Measurements from ENCODE around the gene PRTFDC1. TPM values are rescaled to one million over a fixed set of nuclear protein-coding genes. Genes with fewer than 3 reads are reported as not detected.
A peak's percentile ranks its signal among the peaks of the same experiment; 100 is the strongest.
"Not testable (repeated sequence)": the region's sequence is repeated elsewhere in the genome, so short reads cannot be mapped to it uniquely, and the experiment has no call there.

Gene PRTFDC1
- total RNA-seq, 1 donor from 2014 or later: 0.21 TPM

DNA sequence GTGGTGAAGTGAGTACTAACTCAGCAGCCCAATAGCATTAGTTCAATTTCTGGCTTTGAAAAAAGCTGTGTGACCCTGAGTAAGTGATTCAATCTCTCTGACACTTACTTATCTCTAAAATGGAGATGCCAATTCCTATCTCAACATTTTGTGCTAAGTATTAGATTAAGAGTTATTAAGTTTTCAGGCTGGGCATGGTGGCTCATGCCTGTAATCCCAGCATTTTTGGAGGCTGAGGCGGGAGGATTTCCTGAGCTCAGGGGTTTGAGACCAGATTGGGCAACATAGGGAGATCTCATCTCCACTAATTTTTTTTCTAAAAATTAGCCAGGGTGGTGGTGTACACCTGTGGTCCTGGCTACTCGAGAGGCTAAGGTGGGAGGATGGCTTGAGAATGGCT lies 109.5 kb downstream of the PRTFDC1 start:
- H3K9me3 Mint-ChIP-seq: peaks cover 8% of the 10 kb centered on the region
- no peak overlapping the region for H3K27ac Mint-ChIP-seq
- no peaks in the 10 kb centered on the region for H3K36me3 Mint-ChIP-seq (ENCODE audit: low read depth)
- DNase-seq: no peak
- intact Hi-C loops (cut with micrococcal nuclease): no loop called here
- H3K4me1 Mint-ChIP-seq: peaks cover 4% of the 10 kb centered on the region
- H3K27me3 Mint-ChIP-seq: no peaks in the 10 kb centered on the region
- no peak overlapping the region for H3K4me3 Mint-ChIP-seq

DNA sequence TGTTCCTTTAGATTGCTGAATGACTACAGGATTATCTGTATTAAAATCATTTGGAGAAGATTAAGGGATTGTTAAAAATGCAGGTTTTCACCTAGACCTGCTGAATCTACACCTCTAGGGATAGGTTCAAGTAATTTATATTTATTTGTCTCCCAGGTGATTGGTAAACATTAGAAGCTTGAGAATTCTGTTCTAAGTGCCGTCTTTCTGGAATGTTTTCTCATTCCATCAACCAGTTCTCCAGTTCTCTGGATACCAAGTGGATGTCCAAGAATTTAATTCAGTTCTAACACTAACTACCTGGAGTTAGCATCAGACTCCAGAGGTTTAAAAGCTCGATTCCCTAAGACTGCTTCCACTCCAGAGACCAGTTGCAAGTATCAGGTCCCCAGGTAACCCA lies 110.9 kb downstream of the PRTFDC1 start:
- intact Hi-C loops (cut with micrococcal nuclease): no loop called here
- no peaks in the 10 kb centered on the region for H3K36me3 Mint-ChIP-seq (ENCODE audit: low read depth)
- H3K4me3 Mint-ChIP-seq: no peak overlapping the region
- no peak for DNase-seq
- H3K27me3 Mint-ChIP-seq: no peaks in the 10 kb centered on the region
- no peak overlapping the region for H3K27ac Mint-ChIP-seq
- H3K4me1 Mint-ChIP-seq: peaks cover 6% of the 10 kb centered on the region
- H3K9me3 Mint-ChIP-seq: peaks cover 21% of the 10 kb centered on the region

DNA sequence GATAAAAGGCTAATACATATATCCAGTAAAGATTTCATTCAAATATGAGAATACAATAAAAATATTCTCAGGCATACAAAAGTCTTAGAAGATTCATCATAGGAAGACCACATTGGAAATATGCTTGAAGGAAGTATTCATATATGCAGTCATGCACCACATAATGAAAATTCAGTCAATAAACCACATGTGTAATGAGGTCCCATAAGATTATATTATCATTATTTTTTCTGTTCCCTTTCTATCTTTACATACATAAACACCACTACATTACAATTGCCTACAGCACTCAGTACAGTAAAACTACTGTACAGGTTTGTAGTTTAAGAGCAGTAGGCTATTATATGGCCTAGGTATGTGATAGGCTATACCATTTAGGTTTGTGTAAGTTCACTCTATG lies 111.6 kb downstream of the PRTFDC1 start:
- Mint-ChIP-seq H3K27ac (no peak overlapping the region), H3K9me3 (peaks cover 27% of the 10 kb centered on the region), H3K36me3 (ENCODE audit: low read depth) (no peaks in the 10 kb centered on the region), H3K4me1 (peaks cover 9% of the 10 kb centered on the region), H3K27me3 (no peaks in the 10 kb centered on the region), H3K4me3 (no peak overlapping the region)
- DNase-seq: no peak
- intact Hi-C loops (cut with micrococcal nuclease): no loop called here

DNA sequence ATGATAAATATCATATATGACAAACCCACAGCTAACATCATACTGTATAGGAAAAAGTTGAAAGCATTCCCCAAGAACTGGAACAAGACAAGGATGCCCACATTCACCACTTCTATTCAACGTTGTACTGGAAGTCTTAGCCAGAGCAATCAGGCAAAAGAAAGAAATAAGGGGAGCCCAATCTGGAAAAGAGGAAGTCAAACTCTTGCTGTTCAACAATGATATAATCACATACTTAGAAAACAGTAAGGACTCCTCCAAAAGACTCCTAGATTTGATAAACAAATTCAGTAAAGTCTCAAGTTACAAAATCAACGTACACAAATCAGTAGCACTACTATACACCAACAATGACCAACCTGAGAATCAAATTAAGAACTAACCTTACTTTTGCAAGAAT lies 114.6 kb downstream of the PRTFDC1 start:
- H3K4me1 Mint-ChIP-seq; H3K4me3 Mint-ChIP-seq; H3K27ac Mint-ChIP-seq; H3K27me3 Mint-ChIP-seq; H3K36me3 Mint-ChIP-seq (ENCODE audit: low read depth); DNase-seq; intact Hi-C loops (cut with micrococcal nuclease): not testable (repeated sequence)
- H3K9me3 Mint-ChIP-seq: peaks cover 21% of the 10 kb centered on the region

DNA sequence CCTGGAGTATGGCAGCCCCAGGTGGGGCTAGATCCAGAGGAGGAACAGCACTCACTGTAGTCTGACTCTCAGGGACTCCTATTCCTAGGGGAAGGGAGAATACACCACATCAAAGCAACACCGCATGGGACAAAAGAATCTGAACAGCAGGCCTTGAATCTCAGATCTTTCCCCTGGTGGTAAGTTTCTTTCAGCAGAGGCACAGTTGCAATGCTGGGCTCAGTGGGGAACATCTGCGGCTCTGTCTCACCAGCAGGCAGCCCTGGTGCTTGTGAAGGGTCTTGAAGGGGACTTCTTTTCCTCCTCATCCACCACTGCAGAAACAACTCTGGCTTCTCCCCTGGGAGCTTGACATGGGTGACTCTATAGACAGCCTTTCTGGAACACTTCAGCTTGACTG lies 117.5 kb downstream of the PRTFDC1 start:
- Mint-ChIP-seq H3K27ac (no peak overlapping the region), H3K9me3 (peaks cover 27% of the 10 kb centered on the region), H3K36me3 (ENCODE audit: low read depth) (no peaks in the 10 kb centered on the region), H3K4me3 (no peak overlapping the region), H3K4me1 (peaks cover 5% of the 10 kb centered on the region), H3K27me3 (peaks cover 2% of the 10 kb centered on the region)
- no peak for DNase-seq
- intact Hi-C loops (cut with micrococcal nuclease): no loop called here

DNA sequence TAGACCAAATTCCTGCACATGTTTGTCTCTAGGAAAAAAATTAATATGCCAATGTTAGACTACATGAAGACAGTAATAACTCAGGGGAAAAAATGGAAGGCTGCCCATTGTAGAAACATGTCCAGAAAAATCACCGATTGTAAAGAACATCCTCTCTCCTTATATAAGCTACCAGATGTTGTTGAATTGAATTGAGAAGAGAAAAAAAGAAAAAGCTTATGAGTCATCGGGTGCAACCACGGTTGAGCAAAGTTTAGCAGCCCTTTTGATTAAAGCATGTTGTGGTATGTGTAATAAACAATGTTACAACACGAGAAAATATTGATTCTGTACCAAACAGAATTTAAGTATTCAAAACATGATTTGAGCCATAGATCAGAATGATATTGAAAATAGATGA lies 126.4 kb downstream of the PRTFDC1 start:
- intact Hi-C loops (cut with micrococcal nuclease): loop anchor here (1.0 kb wide), 1 partner anchor 71 kb away; no protein-coding TSS in a partner anchor
- no peak for DNase-seq
- Mint-ChIP-seq H3K4me3 (peak overlapping the region; percentile 60), H3K9me3 (no peaks in the 10 kb centered on the region), H3K27me3 (no peaks in the 10 kb centered on the region), H3K36me3 (ENCODE audit: low read depth) (no peaks in the 10 kb centered on the region), H3K4me1 (peaks cover 31% of the 10 kb centered on the region), H3K27ac (no peak overlapping the region)

DNA sequence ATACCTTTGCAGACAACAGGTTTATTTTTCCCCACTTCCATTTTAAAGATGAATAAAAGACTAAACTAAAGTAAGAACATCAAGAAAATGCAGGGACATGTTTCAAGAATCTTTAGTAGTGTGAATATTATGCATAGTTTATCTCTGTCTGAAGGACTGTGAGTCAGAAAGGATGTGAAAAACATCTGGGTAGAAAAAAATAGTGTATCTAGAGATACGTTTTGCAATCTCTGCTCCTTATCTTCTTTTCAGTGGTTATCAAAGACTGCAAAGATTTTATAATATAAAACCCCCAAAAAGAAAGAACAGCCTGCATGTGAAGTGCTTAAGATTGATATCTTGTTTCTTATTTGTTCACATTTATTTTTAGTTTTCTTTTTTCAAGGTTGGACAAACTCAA lies 126.9 kb downstream of the PRTFDC1 start:
- intact Hi-C loops (cut with micrococcal nuclease): no loop called here
- DNase-seq: no peak
- Mint-ChIP-seq H3K36me3 (ENCODE audit: low read depth) (no peaks in the 10 kb centered on the region), H3K9me3 (no peaks in the 10 kb centered on the region), H3K4me3 (peak overlapping the region; percentile 60), H3K4me1 (peaks cover 31% of the 10 kb centered on the region), H3K27me3 (no peaks in the 10 kb centered on the region), H3K27ac (no peak overlapping the region)

DNA sequence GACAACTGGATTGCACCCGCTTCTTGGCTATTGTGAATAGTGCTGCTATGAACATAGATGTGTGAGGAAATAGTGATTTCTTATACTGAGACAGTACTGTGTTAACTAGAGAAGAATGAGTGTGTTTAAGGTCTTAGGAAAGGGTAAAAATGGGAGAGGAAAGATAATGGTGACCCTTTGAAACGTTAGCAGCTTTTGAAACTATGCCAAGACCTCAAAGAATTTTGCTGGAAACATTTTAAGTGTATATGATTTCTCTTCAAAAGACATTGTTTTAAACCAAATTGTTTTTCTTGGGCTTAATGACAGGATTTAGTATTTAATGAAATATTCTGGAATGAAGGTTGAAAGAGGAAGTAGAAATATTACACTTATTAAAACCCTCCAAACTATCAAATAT lies 127.9 kb downstream of the PRTFDC1 start:
- Mint-ChIP-seq H3K4me1 (peaks cover 34% of the 10 kb centered on the region), H3K4me3 (no peak overlapping the region), H3K36me3 (ENCODE audit: low read depth) (no peaks in the 10 kb centered on the region), H3K27ac (no peak overlapping the region), H3K27me3 (no peaks in the 10 kb centered on the region), H3K9me3 (no peaks in the 10 kb centered on the region)
- no peak for DNase-seq
- intact Hi-C loops (cut with micrococcal nuclease): loop anchor here (5.0 kb wide), 5 partner anchors 63 to 362 kb away; partner anchors contain the start of genes ENKUR and THNSL1

DNA sequence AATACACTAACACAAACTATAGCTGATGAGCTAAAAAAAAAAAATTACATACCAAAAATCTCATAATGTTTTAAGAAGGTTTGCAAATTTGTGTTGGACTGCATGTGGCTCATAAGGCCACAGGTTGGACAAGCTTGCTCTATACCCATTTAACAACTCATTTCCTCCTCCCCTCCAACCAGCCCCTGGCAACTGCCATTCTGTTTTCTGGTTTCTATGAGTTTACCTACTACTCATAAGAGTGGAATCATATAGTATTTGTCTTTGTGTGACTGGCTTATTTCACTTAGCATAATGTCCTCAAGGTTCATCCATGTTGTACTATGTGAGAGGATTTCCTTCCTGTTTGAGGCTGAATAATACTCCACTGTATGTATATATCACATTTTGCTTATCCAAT lies 128.3 kb downstream of the PRTFDC1 start:
- Mint-ChIP-seq H3K36me3 (ENCODE audit: low read depth) (no peaks in the 10 kb centered on the region), H3K27me3 (no peaks in the 10 kb centered on the region), H3K4me3 (no peak overlapping the region), H3K4me1 (peaks cover 34% of the 10 kb centered on the region), H3K9me3 (no peaks in the 10 kb centered on the region), H3K27ac (no peak overlapping the region)
- intact Hi-C loops (cut with micrococcal nuclease): loop anchor here (5.0 kb wide), 5 partner anchors 63 to 362 kb away; partner anchors contain the start of genes ENKUR and THNSL1
- DNase-seq: no peak

DNA sequence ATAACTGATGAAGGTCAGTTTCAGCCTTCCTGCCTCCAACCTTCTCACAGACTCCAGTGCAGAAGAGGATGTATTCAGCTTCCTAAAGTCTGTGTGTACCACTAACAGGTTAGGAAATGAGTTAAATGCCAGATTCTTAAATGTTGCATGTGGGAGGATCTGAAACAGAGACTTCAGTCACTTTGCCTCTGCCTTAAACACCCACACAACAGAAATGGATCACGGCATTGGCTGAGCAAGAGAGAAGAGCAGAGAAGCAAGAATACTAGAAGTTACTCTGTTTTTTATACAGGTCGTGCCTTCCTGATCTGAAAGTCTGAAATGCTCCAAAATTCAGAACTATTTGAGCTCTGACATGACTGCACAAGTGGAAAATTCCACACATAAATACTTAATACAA lies 129.8 kb downstream of the PRTFDC1 start:
- Mint-ChIP-seq H3K9me3 (no peaks in the 10 kb centered on the region), H3K4me1 (peaks cover 34% of the 10 kb centered on the region), H3K36me3 (ENCODE audit: low read depth) (no peaks in the 10 kb centered on the region), H3K27ac (peak overlapping the region; percentile 36), H3K27me3 (no peaks in the 10 kb centered on the region), H3K4me3 (no peak overlapping the region)
- intact Hi-C loops (cut with micrococcal nuclease): loop anchor here (1.0 to 5.0 kb wide), 10 partner anchors 45 to 360 kb away; partner anchors contain the start of genes ENKUR and THNSL1
- DNase-seq: peak; percentile 61

DNA sequence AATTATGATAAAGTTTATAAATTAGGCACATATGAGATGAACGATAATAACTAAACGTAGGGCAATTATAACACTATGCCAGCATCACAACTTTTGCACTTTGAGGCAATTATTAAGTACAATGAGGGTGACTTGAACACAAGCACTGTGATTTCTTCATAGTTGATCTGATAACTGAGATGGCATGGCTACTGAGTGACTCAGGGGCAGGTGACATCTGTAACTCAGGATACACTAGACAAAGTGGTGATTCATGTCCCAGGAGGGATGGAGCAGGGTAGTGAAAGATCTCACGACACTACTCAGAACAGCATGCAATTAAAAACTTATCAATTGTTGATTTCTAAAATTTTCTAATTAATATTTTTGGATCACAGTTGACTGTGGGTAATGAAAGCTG lies 130.4 kb downstream of the PRTFDC1 start:
- Mint-ChIP-seq H3K9me3 (no peaks in the 10 kb centered on the region), H3K4me3 (no peak overlapping the region), H3K27ac (no peak overlapping the region), H3K36me3 (ENCODE audit: low read depth) (no peaks in the 10 kb centered on the region), H3K27me3 (no peaks in the 10 kb centered on the region), H3K4me1 (peaks cover 34% of the 10 kb centered on the region)
- intact Hi-C loops (cut with micrococcal nuclease): loop anchor here (1.0 to 5.0 kb wide), 10 partner anchors 45 to 360 kb away; partner anchors contain the start of genes ENKUR and THNSL1
- DNase-seq: no peak

DNA sequence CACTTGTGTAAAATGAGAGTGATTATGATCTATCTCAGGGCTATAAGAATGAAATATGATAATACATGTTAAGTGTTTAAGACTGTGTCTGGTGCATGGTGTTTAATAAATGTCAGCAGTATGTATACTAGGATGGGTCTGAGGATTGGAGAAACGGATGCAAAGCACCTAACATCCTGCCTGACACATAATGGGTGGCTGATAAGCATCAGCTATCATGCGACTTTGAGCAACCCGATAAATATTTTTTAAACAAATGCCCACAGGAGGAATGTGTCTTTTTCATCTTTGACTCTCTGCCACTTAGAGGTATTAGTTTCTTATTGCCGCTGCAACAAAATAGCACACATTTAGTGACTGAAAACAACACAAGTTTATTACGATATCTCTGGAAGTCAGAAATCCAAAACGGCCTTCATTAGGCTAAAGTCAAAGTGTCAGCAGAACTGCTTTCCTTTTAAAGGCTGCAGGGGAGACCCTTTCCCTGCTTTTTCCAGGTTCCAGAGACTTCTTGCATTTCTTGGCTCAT lies 135.5 kb downstream of the PRTFDC1 start:
- no peak for DNase-seq
- Mint-ChIP-seq H3K36me3 (ENCODE audit: low read depth) (no peaks in the 10 kb centered on the region), H3K9me3 (no peaks in the 10 kb centered on the region), H3K27me3 (no peaks in the 10 kb centered on the region), H3K27ac (no peak overlapping the region), H3K4me3 (no peak overlapping the region), H3K4me1 (peaks cover 8% of the 10 kb centered on the region)
- intact Hi-C loops (cut with micrococcal nuclease): no loop called here

DNA sequence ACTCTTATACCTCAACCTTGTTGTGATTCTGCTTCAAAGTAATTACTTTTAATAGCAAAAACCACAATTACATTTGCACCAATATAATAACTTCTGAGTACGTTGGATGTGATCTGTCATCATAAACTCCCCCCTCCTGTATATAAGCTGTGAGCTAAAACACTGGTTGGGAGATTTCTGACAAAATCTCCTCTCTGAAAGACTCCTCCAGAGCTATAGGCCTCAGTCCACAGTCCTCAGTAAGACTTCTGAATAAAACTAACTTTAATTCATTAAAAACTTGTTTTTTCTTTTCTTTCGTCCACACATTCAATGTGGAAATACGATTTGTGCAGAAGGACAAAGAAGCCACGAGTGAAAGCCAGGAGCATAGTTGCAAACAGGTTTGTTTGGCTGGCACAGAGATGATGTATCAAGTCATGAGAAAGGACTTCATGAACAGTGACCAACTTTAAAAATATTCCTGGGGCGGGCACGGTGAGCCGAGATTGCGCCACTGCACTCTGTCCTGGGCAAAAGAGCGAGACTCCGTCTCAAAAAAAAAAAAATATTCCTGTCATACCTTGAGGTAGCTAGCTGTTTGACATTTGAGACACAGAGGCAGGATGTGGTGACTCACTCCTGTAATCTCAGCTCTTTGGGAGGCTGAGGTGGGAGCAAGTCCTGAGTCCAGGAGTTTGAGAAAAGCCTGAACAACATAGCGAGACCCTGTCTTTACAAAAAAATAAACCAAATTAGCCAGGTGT lies 137.7 kb downstream of the PRTFDC1 start:
- no peaks in the 10 kb centered on the region for H3K27me3 Mint-ChIP-seq
- intact Hi-C loops (cut with micrococcal nuclease): no loop called here
- no peak overlapping the region for H3K27ac Mint-ChIP-seq
- H3K36me3 Mint-ChIP-seq (ENCODE audit: low read depth): no peaks in the 10 kb centered on the region
- H3K4me1 Mint-ChIP-seq: peaks cover 5% of the 10 kb centered on the region
- H3K9me3 Mint-ChIP-seq: no peaks in the 10 kb centered on the region
- DNase-seq: no peak
- H3K4me3 Mint-ChIP-seq: no peak overlapping the region

DNA sequence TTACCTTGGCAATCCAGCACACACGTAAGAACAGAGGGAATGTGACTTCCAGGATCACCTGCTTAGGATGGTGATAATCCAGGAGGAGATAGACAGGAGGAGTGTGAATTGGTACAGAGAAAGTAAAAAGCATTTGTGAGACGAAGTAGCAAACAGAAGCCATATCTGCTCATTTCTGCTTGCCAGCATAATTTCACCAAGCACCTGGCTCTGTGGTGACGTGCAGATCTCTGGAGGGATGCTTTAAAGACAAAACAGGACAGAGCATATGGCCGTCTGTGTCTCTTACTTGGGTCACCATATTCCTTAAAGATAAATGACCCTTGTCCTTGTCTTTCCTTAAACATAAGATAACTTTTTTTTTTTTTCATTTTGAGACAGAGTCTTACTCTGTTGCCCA lies 138.6 kb downstream of the PRTFDC1 start:
- intact Hi-C loops (cut with micrococcal nuclease): no loop called here
- Mint-ChIP-seq H3K27ac (no peak overlapping the region), H3K36me3 (ENCODE audit: low read depth) (no peaks in the 10 kb centered on the region), H3K4me1 (peaks cover 5% of the 10 kb centered on the region), H3K4me3 (no peak overlapping the region), H3K27me3 (no peaks in the 10 kb centered on the region), H3K9me3 (no peaks in the 10 kb centered on the region)
- DNase-seq: no peak
